Measurements from ENCODE around the gene LAMA5.

LAMA5 gene

DNA sequence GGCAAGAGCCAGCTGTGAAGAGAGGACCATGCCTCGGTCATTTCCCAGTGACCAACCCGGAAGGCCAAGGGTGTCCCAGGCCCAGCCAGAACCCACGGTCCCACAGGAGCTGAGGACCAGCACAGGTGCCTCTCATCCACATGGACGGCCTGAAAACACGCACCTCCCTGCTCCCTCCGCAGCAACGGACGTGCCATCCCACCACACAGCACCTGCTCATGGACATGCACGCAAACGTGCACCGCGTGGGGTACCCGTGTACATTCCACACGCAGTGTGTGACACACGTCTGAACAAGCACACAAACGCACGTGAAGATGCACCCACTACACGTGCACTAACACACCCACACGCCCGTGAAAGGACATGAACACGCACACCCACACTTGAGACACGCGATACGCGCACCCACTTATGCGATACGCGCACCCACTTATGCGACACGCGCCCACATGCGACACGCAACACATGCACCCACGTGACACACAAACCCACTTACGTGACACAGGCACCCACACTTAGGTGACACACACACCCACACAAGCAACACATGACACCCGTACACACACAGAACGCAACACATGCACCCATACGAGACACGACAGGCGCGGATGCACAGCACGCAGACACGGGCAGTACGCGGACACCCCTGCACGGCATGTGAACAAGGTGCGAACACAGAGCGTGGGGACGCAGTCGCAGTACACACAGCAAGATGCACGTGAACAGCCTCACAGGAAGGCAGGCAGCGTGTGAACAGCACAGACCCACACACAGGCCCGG lies 30.1 kb downstream of the LAMA5 start:
- TF ChIP-seq, protein P1, sequence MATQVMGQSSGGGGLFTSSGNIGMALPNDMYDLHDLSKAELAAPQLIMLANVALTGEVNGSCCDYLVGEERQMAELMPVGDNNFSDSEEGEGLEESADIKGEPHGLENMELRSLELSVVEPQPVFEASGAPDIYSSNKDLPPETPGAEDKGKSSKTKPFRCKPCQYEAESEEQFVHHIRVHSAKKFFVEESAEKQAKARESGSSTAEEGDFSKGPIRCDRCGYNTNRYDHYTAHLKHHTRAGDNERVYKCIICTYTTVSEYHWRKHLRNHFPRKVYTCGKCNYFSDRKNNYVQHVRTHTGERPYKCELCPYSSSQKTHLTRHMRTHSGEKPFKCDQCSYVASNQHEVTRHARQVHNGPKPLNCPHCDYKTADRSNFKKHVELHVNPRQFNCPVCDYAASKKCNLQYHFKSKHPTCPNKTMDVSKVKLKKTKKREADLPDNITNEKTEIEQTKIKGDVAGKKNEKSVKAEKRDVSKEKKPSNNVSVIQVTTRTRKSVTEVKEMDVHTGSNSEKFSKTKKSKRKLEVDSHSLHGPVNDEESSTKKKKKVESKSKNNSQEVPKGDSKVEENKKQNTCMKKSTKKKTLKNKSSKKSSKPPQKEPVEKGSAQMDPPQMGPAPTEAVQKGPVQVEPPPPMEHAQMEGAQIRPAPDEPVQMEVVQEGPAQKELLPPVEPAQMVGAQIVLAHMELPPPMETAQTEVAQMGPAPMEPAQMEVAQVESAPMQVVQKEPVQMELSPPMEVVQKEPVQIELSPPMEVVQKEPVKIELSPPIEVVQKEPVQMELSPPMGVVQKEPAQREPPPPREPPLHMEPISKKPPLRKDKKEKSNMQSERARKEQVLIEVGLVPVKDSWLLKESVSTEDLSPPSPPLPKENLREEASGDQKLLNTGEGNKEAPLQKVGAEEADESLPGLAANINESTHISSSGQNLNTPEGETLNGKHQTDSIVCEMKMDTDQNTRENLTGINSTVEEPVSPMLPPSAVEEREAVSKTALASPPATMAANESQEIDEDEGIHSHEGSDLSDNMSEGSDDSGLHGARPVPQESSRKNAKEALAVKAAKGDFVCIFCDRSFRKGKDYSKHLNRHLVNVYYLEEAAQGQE (IDR thresholded peaks at IDR 0.05; ENCODE audit: insufficient read depth in 1 of 2, low read depth in 2 of 2, low read length in 2 of 2), result no peak
- TF ChIP-seq FOXP2 (optimal IDR thresholded peaks at IDR 0.05; ENCODE audit: borderline replicate concordance, extremely low read depth, extremely low read length, insufficient read depth), result no peak
- TF ChIP-seq SIN3A (IDR thresholded peaks at IDR 0.05; ENCODE audit: borderline replicate concordance, insufficient read depth, low read length), result no peak
- no peak for TF ChIP-seq POLR2AphosphoS5 (IDR thresholded peaks at IDR 0.05; ENCODE audit: low read depth, low read length)
- TF ChIP-seq TAF1 (IDR thresholded peaks at IDR 0.05; ENCODE audit: borderline replicate concordance, insufficient read depth, low read length), result no peak

DNA sequence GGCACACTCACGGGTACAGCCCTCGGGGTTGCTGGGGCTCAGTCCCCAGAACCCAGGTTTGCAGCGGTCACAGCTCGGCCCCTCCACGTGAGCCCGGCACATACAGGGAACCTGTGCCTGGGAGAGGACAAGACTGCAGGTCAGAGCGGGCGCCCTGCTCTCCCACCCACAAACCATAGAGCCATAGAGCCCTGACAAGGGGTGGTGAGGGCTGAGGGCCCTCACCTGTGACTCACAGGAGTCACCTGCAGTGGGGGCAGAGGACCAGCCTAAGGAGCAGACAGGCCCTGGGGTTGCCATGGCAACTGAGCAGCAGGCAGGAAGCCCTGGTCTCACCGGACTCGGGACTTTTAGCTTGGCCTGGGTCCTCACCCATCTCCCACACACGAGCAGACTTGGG lies 30.8 kb downstream of the LAMA5 start:
- TF ChIP-seq TAF1 (IDR thresholded peaks at IDR 0.05; ENCODE audit: borderline replicate concordance, insufficient read depth, low read length) (no peak), POLR2AphosphoS5 (IDR thresholded peaks at IDR 0.05; ENCODE audit: low read depth, low read length) (no peak), FOXP2 (optimal IDR thresholded peaks at IDR 0.05; ENCODE audit: borderline replicate concordance, extremely low read depth, extremely low read length, insufficient read depth) (no peak), SIN3A (IDR thresholded peaks at IDR 0.05; ENCODE audit: borderline replicate concordance, insufficient read depth, low read length) (no peak)
- TF ChIP-seq, protein P1 (IDR thresholded peaks at IDR 0.05; ENCODE audit: insufficient read depth in 1 of 2, low read depth in 2 of 2, low read length in 2 of 2), result no peak

DNA sequence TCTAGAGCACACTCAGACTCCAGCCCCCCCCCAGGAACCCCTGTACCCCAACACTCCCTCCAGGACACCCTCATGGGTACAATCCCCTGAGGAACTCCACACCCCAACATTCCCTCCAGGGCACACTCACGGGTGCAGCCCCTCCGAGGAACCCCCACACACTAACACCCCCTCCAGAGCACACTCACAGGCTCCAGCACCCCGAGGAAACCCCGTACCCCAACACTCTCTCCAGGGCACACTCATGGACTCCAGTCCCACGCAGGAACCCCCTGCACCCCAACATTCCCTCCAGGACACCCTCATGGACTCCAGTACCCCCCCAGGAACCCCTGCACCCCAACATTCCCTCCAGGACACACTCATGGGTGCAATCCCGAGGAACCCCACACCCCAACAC lies 31.6 kb downstream of the LAMA5 start:
- no peak for TF ChIP-seq TAF1 (IDR thresholded peaks at IDR 0.05; ENCODE audit: borderline replicate concordance, insufficient read depth, low read length)
- TF ChIP-seq, protein P1 (IDR thresholded peaks at IDR 0.05; ENCODE audit: insufficient read depth in 1 of 2, low read depth in 2 of 2, low read length in 2 of 2), result no peak

DNA sequence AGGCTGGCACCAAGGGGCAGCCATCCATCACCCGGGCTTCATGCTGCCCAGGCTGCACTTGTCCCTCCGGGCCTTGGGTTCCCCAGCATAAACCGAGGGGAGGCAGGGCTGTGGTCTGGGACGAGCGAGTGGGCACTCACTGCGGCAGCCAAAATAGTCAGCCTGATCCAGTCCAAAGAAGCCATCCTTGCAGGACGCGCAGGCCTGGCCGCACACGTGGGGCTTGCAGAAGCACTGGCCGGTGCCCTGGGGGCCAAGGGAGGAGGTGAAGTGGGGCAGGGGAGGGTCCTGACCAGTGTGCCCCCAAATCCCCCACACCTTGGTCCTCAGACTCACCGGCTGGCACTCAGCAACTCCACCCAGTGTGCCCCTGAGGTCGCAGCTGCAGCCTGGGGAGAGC lies 32.2 kb downstream of the LAMA5 start:
- TF ChIP-seq FOXP2 (optimal IDR thresholded peaks at IDR 0.05; ENCODE audit: borderline replicate concordance, extremely low read depth, extremely low read length, insufficient read depth) (no peak), POLR2AphosphoS5 (IDR thresholded peaks at IDR 0.05; ENCODE audit: low read depth, low read length) (no peak), SIN3A (IDR thresholded peaks at IDR 0.05; ENCODE audit: borderline replicate concordance, insufficient read depth, low read length) (no peak), TAF1 (IDR thresholded peaks at IDR 0.05; ENCODE audit: borderline replicate concordance, insufficient read depth, low read length) (no peak)
- TF ChIP-seq, protein P1 (IDR thresholded peaks at IDR 0.05; ENCODE audit: insufficient read depth in 1 of 2, low read depth in 2 of 2, low read length in 2 of 2), result no peak

All from PFSK-1 (cell line).